HG02678 (cell line): Measurements from ENCODE around the gene EFEMP2.

Experiments
- ATAC-seq: cut with Tn5 transposase; IDR thresholded peaks from one replicate; pipeline ENCODE4 v1.9.1; 2021; ENCODE audit warnings: mild to moderate bottlenecking, moderate library complexity; ENCODE audit not compliant: unreplicated experiment

Gene EFEMP2

DNA sequence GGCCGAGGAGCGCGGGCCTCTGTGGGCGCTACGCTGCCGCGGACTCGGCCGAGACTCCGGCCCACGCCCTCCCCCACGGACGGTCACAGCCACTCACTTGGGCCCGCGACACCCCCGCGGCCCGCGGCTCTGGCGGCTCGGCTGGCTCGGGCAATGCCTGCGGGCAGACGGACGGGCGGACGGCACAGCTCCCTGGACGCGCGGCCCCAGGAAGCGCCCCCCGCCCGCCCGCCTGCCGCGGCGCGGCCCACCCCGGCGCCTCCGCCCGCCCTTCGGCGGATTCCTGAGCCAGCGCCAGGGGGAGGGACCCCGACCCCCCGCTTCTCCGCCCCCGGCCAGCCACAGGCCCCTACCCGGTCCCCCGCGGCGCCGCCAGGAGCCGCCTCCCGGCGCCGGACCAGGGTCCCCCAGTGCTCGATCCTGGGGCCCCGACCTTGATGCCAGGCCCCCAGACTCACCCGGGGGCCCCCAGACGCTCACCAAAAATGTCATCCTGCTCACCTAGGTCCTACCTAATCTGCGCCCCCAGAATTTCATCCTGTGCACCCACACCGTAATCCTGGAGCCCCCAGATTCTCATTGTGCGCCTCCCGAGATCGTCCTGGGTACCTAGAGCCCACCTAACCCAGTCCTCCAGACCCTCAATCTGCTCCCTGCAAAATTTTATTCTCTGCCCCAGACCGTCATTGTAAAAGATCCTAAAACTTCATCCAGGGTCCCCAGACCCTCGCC lies at the start of gene EFEMP2:
EFEMP2 (minus strand) TSS at position 215 of the 732 bp plus-strand sequence. CDS start 446 bp downstream, outside the sequence.
- ATAC-seq = no peak

DNA sequence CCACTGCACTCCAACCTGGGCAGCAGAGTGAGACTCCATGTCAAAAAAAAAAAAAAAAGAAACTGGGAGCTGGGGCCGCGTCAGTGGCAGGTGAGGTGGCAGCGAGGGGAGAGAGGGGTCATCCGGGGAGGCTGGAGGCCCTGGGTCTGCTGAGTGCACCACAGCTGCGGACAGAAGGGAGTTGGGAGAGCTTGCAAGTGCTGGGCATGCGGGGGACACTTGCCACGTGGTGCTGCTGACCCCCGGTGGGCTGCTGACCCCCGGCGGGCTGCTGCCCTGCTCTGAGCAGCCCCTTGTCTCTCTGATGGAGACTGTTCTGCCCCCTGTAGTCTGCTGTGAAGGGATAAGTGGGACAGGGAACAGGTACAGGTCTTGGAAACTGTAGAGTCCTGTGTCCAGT lies 49.3 kb upstream of the EFEMP2 start:
- ATAC-seq = no peak

DNA sequence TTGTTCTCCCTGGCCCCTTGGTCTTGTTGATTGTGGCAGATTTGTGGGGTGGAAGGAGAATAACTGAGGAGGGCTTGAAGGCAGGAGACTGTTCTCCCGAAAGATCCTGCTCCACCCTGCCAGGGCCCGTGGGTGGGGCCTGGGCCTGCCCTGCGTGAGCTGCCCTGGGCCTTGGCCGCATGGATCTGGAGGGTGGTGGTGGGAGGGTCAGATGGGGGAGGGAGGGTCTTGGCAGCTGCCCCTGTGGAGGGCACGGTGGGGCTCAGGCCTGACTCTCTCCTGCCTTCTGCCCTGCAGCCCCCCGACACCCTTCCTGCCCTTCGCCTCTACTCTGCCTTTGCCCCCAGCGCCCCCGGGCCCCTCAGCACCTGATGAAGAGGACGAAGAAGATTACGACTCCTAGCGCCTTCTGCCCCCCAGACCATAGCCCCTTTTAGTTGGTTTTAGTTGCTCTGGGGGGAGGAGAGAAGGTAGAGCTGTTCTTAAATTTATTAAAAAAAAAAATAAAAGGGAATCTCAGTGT lies 48.5 kb upstream of the EFEMP2 start:
- ATAC-seq = no peak

DNA sequence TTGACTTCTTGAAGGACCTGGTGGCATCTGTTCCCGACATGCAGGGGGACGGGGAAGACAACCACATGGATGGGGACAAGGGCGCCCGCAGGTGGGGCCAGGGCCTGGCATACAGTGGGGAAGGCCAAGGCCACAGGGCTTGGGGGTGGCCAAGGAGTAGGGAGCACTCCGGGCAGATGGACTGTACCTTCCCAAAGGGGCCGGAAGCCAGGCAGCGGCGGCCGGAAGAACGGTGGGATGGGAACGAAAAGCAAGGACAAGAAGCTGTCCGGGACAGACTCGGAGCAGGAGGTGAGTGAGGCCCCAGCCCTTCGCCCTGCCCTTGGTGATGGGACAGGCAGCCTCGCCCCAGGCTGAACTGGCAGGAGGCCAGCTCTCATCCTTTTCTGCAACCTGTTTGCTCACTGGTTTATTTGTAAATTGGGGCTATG lies 47.8 kb upstream of the EFEMP2 start:
- ATAC-seq = no peak

DNA sequence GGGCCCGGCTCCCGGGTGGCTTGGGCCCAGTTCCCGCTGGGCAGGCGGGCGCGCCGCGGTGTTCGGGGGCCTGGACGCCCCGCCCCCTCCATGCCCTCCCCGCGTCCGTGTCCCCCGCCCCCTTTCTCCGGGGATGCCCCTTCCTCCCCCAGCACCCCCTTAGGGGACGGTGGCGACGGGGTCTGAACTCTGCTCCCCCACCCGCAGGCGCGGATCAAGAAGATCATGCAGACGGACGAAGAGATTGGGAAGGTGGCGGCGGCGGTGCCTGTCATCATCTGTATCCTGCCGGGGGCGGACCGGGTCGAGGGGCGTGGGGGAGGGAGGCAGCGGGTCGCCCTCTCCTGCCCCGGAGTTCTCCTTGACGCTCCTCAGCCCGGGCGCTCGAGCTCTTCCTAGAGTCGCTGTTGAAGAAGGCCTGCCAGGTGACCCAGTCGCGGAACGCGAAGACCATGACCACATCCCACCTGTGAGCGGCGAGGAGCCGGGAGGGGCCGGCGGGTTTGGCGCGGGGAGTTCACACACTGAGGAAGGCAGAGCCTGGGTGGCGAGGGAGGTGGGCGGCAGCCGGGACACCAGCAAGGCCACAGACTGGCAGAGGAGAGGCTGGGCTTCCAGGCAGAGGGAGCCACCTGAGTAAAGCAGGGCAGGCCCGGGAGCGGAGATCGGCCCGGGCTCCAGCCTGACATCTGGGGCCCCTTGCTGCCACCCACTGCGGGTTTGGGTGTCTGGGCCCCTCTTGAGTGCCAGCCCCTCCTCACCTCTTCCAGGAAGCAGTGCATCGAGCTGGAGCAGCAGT lies 47.2 kb upstream of the EFEMP2 start:
- ATAC-seq = peak; percentile 40

DNA sequence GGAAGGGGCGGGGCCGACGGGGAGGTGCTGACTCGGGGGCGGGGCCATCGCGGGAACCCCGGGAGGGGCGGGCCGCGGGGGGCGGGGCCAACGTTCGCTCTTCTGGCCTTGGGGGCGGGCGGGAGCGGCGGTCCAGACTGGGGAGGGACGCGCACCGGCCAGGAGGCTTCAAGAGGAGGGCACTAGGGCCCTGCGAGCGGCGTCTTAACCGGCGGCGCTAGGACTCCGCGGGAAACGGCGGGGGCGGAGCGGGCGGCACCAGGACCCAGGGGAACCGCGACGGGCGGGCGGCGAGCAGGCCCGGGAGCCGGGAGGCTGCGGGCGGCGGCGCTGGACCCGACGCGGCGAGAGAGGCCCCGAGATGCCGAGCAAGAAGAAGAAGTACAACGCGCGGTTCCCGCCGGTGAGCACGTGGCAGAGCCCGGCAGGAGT lies 46.6 kb upstream of the EFEMP2 start, which contains the start of gene DRAP1:
DRAP1 (plus strand) TSS at position 286 of the 432 bp plus-strand sequence; CDS start at position 362, 76 bp downstream.
- ATAC-seq = peak; percentile 84

DNA sequence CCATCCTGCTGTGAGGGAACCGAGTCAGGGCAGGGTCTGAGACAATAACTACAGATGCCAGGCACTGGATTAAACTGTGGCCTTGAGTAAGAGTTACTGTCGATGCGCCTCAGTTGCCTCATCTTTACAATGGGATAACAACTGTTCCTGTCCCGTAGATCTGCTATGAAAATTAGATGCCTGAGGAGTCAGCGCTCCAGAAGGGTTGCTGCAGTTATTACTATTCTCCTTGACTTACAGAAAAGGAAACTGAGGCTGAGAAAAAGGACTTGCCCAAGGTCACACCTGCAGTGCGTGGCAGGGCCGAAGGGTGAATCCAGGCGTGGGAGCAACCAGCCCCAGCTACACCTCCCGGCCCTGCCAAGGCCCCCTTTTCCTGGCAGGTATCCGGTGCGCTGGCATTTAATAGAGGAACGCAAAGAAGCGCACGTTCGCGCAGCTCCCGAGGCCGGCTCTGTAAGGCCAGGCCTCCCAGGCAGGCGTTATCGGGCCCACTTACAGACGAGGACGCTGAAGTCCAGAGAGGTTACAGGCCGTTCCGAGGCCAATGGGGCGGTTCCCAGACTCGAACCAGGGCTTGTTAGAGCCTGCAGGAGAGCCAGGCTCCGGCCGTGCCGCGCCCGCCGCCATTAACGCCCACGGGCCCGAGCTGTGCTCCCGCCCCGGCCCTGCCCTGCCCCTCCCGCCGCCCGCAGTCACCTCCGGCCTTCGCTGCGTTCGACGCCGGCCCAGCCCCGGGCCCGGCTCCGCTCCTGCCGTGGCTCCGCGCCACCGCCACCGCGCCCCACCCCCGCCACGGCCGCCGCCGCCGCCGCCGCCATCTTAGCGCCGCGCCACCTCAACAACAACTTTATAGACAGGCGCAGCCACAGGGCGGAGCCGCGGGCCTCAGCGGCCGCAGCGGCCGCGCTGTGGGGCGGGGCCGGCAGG lies 45.9 kb upstream of the EFEMP2 start, which contains the start of gene C11orf68:
C11orf68 (minus strand) TSS at position 852 of the 930 bp plus-strand sequence; CDS start at position 821, 31 bp downstream.
- ATAC-seq = peak; percentile 58

DNA sequence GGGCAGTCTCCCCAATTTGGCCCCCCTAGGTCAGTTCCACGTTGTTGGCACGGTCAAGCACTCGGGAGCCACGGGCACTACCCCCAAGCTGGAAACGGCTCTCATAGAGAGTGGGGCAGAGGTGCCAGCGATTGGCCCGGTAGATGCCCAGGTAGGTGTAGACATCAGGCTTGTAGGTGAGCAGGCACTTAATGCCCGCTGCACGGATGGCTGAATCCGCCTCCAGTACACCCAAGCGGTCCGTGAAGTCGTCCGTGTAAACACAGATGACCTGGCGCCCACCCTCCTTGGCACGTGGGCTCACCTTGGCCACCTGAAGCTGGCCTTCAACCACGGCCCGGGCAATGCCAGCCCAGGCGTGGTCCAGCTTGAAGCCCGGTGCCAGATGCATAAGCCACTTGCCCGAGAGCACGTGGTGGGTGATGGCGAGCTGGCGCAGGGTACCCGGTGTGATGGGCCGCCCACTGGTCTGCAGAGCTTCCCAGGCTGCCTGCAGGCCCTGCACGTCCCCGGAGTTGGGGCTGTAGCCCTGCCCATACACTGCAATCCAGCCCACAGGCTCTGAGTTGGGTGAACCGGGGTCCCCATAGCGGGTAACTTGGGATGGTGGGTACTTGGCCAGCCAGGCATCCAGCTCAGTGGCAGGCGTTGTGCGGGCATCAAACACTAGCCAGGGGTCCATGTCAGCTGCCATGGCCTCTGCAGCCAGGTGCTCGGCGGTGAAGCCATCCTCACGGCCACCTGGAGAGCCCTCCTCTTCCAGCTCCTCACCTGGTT lies 45.0 kb upstream of the EFEMP2 start:
- no peak for ATAC-seq

DNA sequence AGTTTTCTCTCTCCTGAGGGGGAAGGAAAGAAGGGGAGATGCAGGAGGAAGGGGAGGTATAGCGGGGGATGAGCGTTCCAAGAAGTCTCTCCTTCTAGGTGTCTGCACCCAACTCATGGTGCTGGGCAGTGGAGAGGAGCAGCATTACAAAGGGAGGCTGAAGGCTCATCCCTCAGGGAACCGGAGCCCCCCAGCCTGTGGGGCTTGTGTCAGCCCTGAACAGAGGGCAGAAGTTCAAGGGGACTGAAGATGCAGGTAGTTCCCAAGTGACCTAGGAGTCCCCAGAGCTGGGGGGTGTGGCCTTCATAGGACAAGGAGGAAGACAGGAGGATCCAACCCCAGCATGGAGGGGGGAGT lies 44.5 kb upstream of the EFEMP2 start:
- no peak for ATAC-seq

DNA sequence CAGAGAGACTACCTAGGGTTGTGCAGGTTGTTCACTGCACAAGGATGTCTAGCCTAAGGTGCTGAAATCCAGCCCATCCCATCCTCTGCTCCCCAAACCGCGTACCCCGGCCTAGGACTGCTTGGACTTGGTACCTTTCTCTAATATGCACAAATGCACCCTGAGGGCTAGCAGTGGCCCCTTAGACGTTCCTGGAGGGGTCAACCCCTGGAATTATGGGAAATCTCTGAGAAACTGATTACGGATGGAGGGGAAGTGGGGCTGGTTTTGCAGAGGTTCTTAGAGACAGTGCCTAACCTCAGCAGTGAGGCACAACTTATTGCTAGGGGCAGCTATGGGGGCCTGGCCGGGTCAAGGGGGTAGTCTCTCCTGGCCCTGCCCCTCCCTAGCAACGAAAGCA lies 43.8 kb upstream of the EFEMP2 start:
- no peak for ATAC-seq

DNA sequence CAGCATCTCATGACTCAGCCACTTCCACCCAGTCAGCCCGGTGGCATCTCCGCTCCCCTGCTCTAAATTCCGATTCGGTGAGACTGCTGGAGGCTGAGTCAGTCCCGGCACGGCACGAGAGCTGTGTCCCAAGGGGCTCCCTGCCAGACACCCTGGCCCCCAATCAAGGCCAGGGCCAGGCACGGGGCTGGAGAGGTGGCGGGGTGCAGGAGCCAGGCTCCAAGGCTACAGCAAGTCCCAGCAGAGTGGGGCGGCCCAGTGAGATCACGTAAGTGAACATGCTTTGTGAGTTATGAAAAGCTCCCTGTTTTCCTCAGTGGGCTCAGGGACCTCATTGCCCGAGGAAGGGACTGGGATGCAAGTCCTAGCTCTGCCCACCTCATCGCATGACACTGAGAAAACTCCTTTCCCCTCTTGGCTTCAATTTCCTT lies 43.2 kb upstream of the EFEMP2 start:
- no peak for ATAC-seq

DNA sequence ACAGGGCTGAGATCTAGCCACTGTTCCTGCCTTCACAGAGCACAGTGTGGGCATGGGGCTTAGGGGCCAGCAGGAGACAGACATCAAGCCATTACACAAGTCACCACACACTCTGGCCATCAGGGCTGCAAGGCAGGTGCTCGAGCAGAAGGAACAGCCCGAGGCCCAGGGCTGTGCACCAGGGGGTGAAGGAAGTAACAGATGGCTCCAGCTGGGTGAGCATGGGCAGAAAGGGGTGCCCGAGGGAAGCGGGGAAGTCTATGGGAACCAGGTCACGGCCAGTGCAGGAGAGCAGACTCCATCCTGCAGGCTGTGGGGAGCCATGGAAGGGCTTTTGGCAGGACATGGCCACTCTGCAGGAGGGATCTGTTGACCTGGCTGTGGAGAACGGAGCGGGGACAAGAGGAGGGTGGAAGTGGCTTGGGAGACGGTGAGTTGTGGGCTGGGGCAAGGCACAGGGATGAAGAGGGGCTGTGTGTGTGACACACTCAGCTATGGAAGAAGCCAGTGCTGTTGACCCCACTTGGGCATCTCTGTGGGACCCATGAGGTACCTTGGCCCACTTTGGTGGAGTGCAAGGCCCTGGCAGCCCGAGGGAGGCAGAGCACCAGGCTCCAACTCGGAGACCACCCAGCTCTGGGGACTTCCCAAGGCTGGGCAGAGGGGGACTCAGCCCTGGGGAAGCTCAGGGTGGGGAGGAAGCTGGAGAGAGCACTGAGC lies 42.7 kb upstream of the EFEMP2 start:
- no peak for ATAC-seq

DNA sequence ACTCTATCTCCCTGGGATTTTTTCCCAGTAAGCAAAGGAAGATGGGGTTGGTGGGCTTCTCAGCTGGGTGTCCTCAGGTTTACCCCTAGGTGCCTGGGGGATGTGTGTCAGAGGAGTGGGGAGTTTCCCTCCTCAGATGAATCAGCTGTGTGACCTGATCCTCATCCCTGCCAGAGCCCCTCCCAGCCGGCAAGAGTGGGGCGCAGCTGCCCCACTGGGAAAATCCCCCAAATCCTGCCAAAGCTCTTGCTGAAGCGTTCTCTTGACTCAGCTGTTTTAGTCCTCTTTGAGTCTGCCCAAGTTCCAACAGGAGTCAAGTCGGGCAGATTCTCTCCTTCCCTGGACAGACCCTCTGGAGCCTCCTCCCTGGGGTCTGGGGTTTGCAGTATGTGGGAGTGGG lies 40.2 kb upstream of the EFEMP2 start:
- ATAC-seq = no peak

DNA sequence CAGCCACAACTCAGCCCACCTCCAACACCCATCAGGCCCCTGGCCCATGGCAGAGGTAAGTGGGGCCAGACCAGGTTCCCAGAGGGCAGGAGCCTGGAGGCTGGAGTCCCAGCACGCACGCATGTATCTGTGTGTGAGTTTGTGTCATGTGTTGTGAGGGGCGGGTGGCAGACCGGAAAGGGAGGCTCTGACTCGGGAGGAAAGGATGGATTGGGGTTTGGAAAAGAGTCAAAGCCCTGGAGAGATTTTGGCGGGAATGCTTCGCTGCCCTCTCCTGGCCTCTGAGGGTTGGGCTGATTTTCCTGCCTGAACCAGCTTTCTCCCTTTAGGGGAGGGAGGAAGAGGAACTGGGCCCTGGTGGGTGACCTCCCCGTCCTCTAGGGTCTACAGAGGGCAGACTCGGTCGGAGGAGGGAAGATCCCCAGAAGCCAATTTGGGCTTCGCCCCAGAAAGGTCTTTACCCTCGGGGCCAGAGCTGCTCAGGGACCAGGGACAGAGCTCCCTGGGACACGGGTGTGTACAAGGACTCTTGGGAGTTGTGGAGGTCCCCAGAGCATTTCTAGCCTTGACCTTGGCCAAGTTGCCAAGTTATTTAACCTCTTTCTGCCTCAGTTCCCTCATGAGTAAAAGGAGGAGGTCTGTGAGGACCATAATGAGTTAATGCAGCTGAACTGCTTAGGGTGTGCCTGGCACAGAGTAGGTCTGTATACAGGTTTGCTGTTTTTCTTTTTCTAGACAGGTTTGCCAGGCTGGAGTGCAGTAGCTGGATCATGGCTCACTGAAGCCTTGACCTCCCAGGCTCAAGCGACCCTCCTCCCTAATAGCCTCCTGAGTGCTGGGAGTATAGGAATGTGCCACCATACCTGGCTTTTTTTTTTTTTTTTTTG lies 39.3 kb upstream of the EFEMP2 start:
- ATAC-seq = no peak

DNA sequence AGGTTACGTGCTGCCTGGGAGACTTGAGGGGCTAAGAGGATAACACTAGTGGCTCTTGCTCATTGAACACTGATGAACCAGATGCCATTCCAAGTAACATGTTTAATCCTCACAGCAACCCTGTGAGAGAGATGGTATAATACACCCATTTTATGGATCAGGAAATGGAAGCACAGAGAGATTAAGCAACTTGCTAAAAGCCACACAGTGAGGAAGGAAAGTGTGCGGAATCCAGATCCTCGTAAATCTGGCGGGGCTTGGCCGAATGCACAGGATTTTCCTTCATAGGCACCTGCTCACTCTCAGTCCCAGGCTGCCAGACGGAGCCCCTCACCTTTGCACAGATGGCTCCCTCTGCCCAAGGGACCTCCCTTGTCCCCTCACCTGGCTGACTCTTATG lies 35.3 kb upstream of the EFEMP2 start:
- ATAC-seq = no peak

DNA sequence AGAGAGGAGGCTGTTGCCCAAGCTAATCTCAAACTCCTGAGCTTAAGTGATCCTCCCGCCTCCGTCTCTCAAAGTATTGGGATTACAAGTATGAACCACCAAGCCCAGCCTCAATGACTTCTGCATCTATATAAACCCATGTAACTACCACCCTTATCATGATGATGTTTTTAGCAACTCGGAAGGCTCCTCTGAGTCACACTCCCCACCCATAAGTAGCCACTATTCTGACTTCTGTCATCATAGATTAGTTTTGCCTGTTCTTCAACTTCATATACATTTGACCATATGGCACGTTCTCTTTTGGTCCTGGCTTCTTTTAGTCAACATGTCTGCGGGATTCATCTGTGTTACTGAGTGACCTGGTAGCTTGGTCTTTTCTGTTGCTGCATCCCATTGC lies 34.0 kb upstream of the EFEMP2 start:
- ATAC-seq = no peak

DNA sequence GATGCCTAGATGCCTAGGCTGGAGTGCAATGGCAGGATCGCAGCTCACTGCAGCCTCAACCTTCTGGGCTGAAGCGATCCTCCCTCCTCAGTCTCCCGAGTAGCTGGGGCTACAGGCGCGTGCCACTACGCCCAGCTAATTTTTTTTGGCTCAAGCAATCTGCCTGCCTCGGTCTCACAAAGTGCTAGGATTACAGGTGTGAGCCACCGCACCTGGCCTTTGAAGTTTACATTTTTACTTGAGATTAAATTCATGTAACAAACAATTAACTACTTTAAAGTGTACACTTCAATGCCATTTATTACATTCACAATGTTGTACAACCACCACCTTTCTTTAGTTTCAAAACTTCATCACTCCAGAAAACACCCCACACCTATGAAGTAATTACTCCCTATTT lies 31.1 kb upstream of the EFEMP2 start:
- ATAC-seq = no peak

DNA sequence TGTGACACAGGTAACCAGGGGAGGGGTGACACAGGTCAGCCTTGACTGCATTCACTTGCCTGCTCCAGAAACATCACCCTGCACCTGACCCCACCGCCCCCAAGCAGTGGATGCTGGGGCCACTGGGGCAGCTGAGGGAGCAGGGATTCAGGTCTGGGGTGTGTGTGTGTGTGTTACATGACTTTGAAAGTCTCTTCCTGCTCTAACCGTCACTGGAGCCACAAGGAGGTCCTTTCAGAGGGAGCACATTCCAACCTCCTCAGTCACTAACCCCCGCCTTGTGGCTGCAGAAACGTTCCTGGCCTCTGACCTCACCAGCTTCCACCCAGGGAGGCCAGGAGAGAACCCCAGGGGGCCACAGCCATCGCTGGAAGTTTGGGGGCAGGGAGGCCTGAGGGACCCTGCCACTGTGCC lies 30.5 kb upstream of the EFEMP2 start:
- no peak for ATAC-seq
